ENCODE measurements around the gene CPT1B. TPM values are rescaled to one million over a fixed set of nuclear protein-coding genes. Genes with fewer than 3 reads are reported as not detected.
A peak's percentile ranks its signal among the peaks of the same experiment; 100 is the strongest.
"Not testable (repeated sequence)": the region's sequence is repeated elsewhere in the genome, so short reads cannot be mapped to it uniquely, and the experiment has no call there.

Gene CPT1B
- total RNA-seq, 1 donor from 2014 or later: 0.43 TPM

GRCh38 chr22:50624347-50625130, 46.3 kb upstream of the CPT1B start:
- Histone ChIP-seq H3K27me3 (no peaks in the 10 kb centered on the region), H3K9me3 (no peaks in the 10 kb centered on the region), H3K4me3 (no peak overlapping the region), H3K4me1 (peaks cover 4 to 15% of the 10 kb centered on the region in 2 donors), H3K36me3 (no peaks in the 10 kb centered on the region), H3K27ac (no peak overlapping the region)
- intact Hi-C loops (cut with DNase I): loop anchor here (5.0 kb wide), 3 partner anchors 97 to 772 kb away; partner anchors contain the start of genes SCO2 and ZBED4
- peak in 1 of 2 donors; percentile 56 for DNase-seq (ENCODE audit: low spot score in 2 of 2)
- TF ChIP-seq CTCF (IDR thresholded peaks at IDR 0.05): no peak

DNA sequence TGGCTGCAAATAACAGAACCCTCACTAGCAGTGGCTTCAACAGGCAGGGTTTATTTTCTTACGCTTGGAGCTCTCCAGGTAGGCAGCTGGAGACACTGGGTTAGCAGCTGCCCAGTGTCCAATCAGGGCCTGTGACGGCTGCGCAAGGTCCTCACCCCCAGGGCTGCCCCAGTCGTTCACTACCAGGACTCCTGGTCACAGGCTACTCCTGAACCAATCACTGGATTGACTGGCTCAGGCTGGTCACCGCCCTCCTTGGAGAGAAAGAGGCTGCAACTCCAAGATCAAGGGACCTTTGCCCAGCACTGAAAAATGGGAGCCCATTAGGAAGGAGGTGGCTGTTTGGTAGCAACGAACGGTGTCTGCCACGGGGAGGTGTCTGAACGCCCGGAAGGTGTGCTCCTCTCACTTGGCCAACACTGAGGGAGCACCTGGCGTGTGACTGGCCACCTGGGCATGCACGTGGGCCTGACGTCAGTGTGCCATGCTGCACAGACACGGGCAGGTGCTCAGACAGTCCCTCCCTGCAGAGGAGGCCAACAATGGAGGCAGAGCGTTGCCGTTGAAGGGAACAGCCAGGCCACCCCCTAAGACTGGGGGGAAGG, 44.6 kb upstream of the CPT1B start:
- intact Hi-C loops (cut with DNase I): no loop called here
- no peaks in the 10 kb centered on the region for H3K9me3 ChIP-seq
- H3K27ac ChIP-seq: no peak overlapping the region
- H3K27me3 ChIP-seq: no peaks in the 10 kb centered on the region
- peaks cover 0 to 11% of the 10 kb centered on the region in 2 donors for H3K4me1 ChIP-seq
- no peak overlapping the region for H3K4me3 ChIP-seq
- no peak for TF ChIP-seq CTCF (IDR thresholded peaks at IDR 0.05)
- DNase-seq (ENCODE audit: low spot score in 2 of 2): no peak
- H3K36me3 ChIP-seq: no peaks in the 10 kb centered on the region

DNA sequence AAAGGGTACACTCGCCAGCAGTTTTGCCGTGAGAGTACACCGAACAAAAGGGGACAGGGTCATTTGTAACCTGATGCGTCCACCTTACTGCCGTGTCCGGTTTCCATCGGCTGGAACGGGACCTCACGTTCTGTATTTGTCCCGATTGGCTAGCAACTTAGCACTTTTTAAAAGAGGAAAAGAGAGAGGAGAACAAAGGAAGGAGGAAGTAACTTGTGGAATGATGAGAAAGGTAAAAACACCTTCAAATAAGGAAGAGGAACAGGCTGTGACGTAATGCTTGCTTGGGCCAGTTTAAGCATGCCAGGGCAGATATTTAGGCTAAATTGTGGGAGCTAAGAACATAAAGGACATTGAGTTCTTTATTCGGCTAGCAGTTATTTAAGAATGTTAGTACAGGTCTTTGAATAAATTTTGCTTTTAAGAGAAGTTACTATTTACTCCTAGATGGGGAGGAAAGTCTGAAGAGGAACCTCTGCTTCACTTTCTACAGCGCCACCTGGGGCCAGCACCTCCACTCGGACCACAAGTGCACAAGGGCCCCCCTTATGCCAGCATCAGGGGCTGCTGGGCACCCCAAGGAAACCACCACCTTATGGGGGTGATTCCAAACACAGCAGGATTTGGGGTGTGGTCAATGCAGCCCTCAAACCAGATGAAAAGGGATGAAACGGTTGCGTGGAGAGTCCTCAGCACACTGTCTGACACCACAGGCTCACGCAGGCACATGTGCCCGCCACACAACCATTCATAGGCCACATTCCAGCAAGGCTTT, 43.9 kb upstream of the CPT1B start:
- H3K4me3 ChIP-seq: no peak overlapping the region
- peaks cover 0 to 6% of the 10 kb centered on the region in 2 donors for H3K4me1 ChIP-seq
- TF ChIP-seq CTCF (IDR thresholded peaks at IDR 0.05): peak in 1 of 3 experiments; percentile 13
- DNase-seq (ENCODE audit: low spot score in 2 of 2): no peak
- no peak overlapping the region for H3K27ac ChIP-seq
- no peaks in the 10 kb centered on the region for H3K9me3 ChIP-seq
- no peaks in the 10 kb centered on the region for H3K36me3 ChIP-seq
- no peaks in the 10 kb centered on the region for H3K27me3 ChIP-seq
- intact Hi-C loops (cut with DNase I): no loop called here

DNA sequence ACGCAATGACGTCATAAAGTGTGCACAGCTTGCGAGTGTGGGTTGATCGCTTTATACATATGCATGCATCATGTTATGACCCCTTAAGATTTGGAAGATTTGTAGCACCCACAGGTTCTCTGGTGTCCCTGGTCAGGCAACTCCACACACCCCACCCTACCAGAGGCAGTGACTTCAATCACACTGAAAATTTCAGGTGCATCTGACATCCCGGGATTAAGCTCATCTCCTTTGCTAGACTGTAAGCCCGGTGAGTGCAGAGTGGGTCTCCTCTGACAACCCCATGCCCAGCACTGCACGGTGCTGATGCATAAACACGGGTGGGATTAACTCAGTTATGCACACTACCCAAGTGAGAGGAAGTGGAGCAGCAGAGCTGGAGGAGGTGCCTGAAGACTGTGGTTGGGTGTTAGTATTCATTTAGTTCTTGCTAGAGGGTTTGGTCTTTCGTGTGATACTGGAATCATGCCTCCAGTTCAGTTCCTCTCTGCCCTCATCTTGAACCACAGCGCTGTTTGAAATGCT, 43.2 kb upstream of the CPT1B start:
- no peaks in the 10 kb centered on the region for H3K9me3 ChIP-seq
- no peaks in the 10 kb centered on the region for H3K27me3 ChIP-seq
- no peak for DNase-seq (ENCODE audit: low spot score in 2 of 2)
- H3K27ac ChIP-seq: no peak overlapping the region
- no peak for TF ChIP-seq CTCF (IDR thresholded peaks at IDR 0.05)
- H3K4me1 ChIP-seq: peaks cover 0 to 3% of the 10 kb centered on the region in 2 donors
- intact Hi-C loops (cut with DNase I): no loop called here
- no peaks in the 10 kb centered on the region for H3K36me3 ChIP-seq
- H3K4me3 ChIP-seq: no peak overlapping the region

- no peaks in the 10 kb centered on the region for H3K27me3 ChIP-seq
- peak overlapping the region in 1 of 2 donors; percentile 37 for H3K4me3 ChIP-seq
- H3K27ac ChIP-seq: no peak overlapping the region
These were observed 42.5 kb upstream of the CPT1B start for GRCh38 chr22:50620593-50621355.

DNA sequence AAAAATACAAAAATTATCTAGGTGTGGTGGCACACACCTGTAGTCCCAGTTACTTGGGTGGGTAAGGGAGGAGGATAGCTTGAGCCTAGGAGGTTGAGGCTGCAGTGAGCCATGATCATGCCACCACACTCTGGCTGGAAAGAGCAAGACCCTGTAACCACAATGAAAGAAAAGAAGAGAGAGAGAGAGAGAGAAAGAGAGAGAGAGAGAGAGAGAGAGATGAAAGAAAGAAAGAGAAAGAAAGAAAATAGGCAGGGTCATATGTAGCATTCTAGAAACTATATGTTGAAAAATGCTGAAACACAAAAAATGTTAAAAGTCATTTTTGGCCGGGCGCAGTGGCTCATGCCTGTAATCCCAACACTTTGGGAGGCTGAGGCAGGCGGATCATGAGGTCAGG, 36.1 kb upstream of the CPT1B start:
- H3K4me1 ChIP-seq; DNase-seq (ENCODE audit: low spot score in 2 of 2); H3K4me3 ChIP-seq; H3K27me3 ChIP-seq; H3K27ac ChIP-seq; H3K36me3 ChIP-seq; H3K9me3 ChIP-seq; intact Hi-C loops (cut with DNase I): not testable (repeated sequence)

More at GRCh38 chr22:50620593-50621355, 42.5 kb upstream of the CPT1B start:
- DNase-seq (ENCODE audit: low spot score in 2 of 2): no peak
- Histone ChIP-seq H3K4me1 (peaks cover 0 to 3% of the 10 kb centered on the region in 2 donors), H3K36me3 (no peaks in the 10 kb centered on the region), H3K9me3 (no peaks in the 10 kb centered on the region)
- TF ChIP-seq CTCF (IDR thresholded peaks at IDR 0.05): peak in 1 of 3 experiments; percentile 66
- intact Hi-C loops (cut with DNase I): no loop called here
